ENCODE data around the gene SORCS3. TPM values are rescaled to one million over a fixed set of nuclear protein-coding genes. Genes with fewer than 3 reads are reported as not detected.

The SORCS3 gene
- total RNA-seq, 3 donors from 2014 or later (not counting 1 experiment from before 2014, with no cell fraction given): 0.05 to 0.09 TPM; not detected in 1

- H3K4me3 Mint-ChIP-seq: no peak overlapping the region
- H3K27me3 Mint-ChIP-seq (ENCODE audit: low read depth in 2 of 2): no peaks in the 10 kb centered on the region
Measured at GRCh38 chr10:105280895-105281294, 639.8 kb downstream of the SORCS3 start.

GRCh38 chr10:105284476-105285215 lies 643.6 kb downstream of the SORCS3 start:
- 47% methylated on average over 1 of the region's 1 CpG for WGBS (ENCODE audit: insufficient coverage)
- Mint-ChIP-seq H3K27ac (no peak overlapping the region), H3K4me3 (no peak overlapping the region), H3K4me1 (no peaks in the 10 kb centered on the region), H3K9me3 (peaks cover 5 to 6% of the 10 kb centered on the region in 2 donors), H3K36me3 (no peaks in the 10 kb centered on the region), H3K27me3 (ENCODE audit: low read depth in 2 of 2) (no peaks in the 10 kb centered on the region)
- no peak for DNase-seq
- H3K27me3 ChIP-seq (ENCODE audit: control insufficient read depth, insufficient read depth, low read length): no peaks in the 10 kb centered on the region
- intact Hi-C loops (cut with micrococcal nuclease): no loop called here
- no peaks in the 10 kb centered on the region for H3K9me3 ChIP-seq (ENCODE audit: control insufficient read depth, insufficient read depth, low read length)
- ATAC-seq: no peak
- H3K36me3 ChIP-seq (ENCODE audit: control insufficient read depth, insufficient read depth, low read length): no peaks in the 10 kb centered on the region
- no peaks in the 10 kb centered on the region for H3K4me1 ChIP-seq (ENCODE audit: control insufficient read depth, insufficient read depth, low read length)
- TF ChIP-seq CTCF (IDR thresholded peaks at IDR 0.05): no peak
- H3K4me3 ChIP-seq (ENCODE audit: low read length): no peak overlapping the region
- H3K27ac ChIP-seq (ENCODE audit: low read length): no peak overlapping the region

More at GRCh38 chr10:105280895-105281294, 639.8 kb downstream of the SORCS3 start:
- H3K36me3 Mint-ChIP-seq: no peaks in the 10 kb centered on the region
- Histone ChIP-seq H3K27ac (ENCODE audit: low read length) (no peak overlapping the region), H3K36me3 (ENCODE audit: control insufficient read depth, insufficient read depth, low read length) (no peaks in the 10 kb centered on the region), H3K9me3 (ENCODE audit: control insufficient read depth, insufficient read depth, low read length) (no peaks in the 10 kb centered on the region), H3K27me3 (ENCODE audit: control insufficient read depth, insufficient read depth, low read length) (no peaks in the 10 kb centered on the region), H3K4me1 (ENCODE audit: control insufficient read depth, insufficient read depth, low read length) (no peaks in the 10 kb centered on the region), H3K4me3 (ENCODE audit: low read length) (no peak overlapping the region)
- DNase-seq (no peak), ATAC-seq (no peak)
- H3K4me1 Mint-ChIP-seq: no peaks in the 10 kb centered on the region
- no peak overlapping the region for H3K27ac Mint-ChIP-seq
- TF ChIP-seq CTCF (IDR thresholded peaks at IDR 0.05): no peak
- peaks cover 10 to 15% of the 10 kb centered on the region in 2 donors for H3K9me3 Mint-ChIP-seq
- no CpG with 5 or more reads among the region's 1 CpG for WGBS (ENCODE audit: insufficient coverage)
- intact Hi-C loops (cut with micrococcal nuclease): no loop called here

- Mint-ChIP-seq H3K27ac (no peak overlapping the region), H3K4me1 (no peaks in the 10 kb centered on the region), H3K27me3 (ENCODE audit: low read depth in 2 of 2) (no peaks in the 10 kb centered on the region), H3K9me3 (peaks cover 0 to 6% of the 10 kb centered on the region in 2 donors), H3K36me3 (no peaks in the 10 kb centered on the region), H3K4me3 (no peak overlapping the region)
- H3K27me3 ChIP-seq (ENCODE audit: control insufficient read depth, insufficient read depth, low read length): no peaks in the 10 kb centered on the region
- no peaks in the 10 kb centered on the region for H3K36me3 ChIP-seq (ENCODE audit: control insufficient read depth, insufficient read depth, low read length)
- intact Hi-C loops (cut with micrococcal nuclease): no loop called here
- no peaks in the 10 kb centered on the region for H3K4me1 ChIP-seq (ENCODE audit: control insufficient read depth, insufficient read depth, low read length)
- WGBS (ENCODE audit: insufficient coverage): 34% methylated on average over 2 of the region's 2 CpGs
- no peak overlapping the region for H3K27ac ChIP-seq (ENCODE audit: low read length)
- H3K9me3 ChIP-seq (ENCODE audit: control insufficient read depth, insufficient read depth, low read length): no peaks in the 10 kb centered on the region
- H3K4me3 ChIP-seq (ENCODE audit: low read length): no peak overlapping the region
- ATAC-seq: no peak
- TF ChIP-seq CTCF (IDR thresholded peaks at IDR 0.05): no peak
- DNase-seq: no peak
Measured at GRCh38 chr10:105288026-105288425, 646.9 kb downstream of the SORCS3 start.

GRCh38 chr10:105288613-105289012 lies 647.5 kb downstream of the SORCS3 start:
- no peak overlapping the region for H3K4me3 ChIP-seq (ENCODE audit: low read length)
- no peaks in the 10 kb centered on the region for H3K4me1 ChIP-seq (ENCODE audit: control insufficient read depth, insufficient read depth, low read length)
- Mint-ChIP-seq H3K4me3 (no peak overlapping the region), H3K4me1 (no peaks in the 10 kb centered on the region), H3K27me3 (ENCODE audit: low read depth in 2 of 2) (no peaks in the 10 kb centered on the region), H3K27ac (no peak overlapping the region), H3K9me3 (peaks cover 0 to 6% of the 10 kb centered on the region in 2 donors), H3K36me3 (no peaks in the 10 kb centered on the region)
- H3K36me3 ChIP-seq (ENCODE audit: control insufficient read depth, insufficient read depth, low read length): no peaks in the 10 kb centered on the region
- TF ChIP-seq CTCF (IDR thresholded peaks at IDR 0.05): no peak
- H3K9me3 ChIP-seq (ENCODE audit: control insufficient read depth, insufficient read depth, low read length): peaks cover 4% of the 10 kb centered on the region
- DNase-seq (no peak), ATAC-seq (no peak)
- H3K27me3 ChIP-seq (ENCODE audit: control insufficient read depth, insufficient read depth, low read length): no peaks in the 10 kb centered on the region
- no peak overlapping the region for H3K27ac ChIP-seq (ENCODE audit: low read length)
- intact Hi-C loops (cut with micrococcal nuclease): no loop called here

Data from natural killer cell (primary cell).